Smooth muscle cell (in vitro differentiated cells): ENCODE results near the gene RPUSD3. TPM values are rescaled to one million over a fixed set of nuclear protein-coding genes. Genes with fewer than 3 reads are reported as not detected.

Experiments used
- DNase-seq: peaks from one replicate; lab custom pipeline; 2025; ENCODE audit not compliant: unreplicated experiment; lab: John Stamatoyannopoulos, UW
- H2AFZ ChIP-seq: fragments of 200-600 bp; sonication (generic); 2 replicates; pipeline ENCODE4 v1.6.0; 2016; ENCODE audit warnings: antibody characterized with exemption, low read depth, mild to moderate bottlenecking
- H3F3A ChIP-seq: fragments of 200-600 bp; sonication (generic); 2 replicates; pipeline ENCODE4 v1.6.0; 2017; ENCODE audit warnings: antibody characterized with exemption, low read depth
- H3K27ac ChIP-seq: fragments of 200-600 bp; sonication (generic); 2 replicates; pipeline ENCODE4 v1.5.1; 2016; ENCODE audit warnings: low read depth, mild to moderate bottlenecking
- H3K27me3 ChIP-seq: fragments of 200-600 bp; sonication (generic); 2 replicates; pipeline ENCODE4 v1.6.1; 2016; ENCODE audit warnings: low read depth, mild to moderate bottlenecking
- H3K36me3 ChIP-seq: fragments of 200-600 bp; sonication (generic); 2 replicates; pipeline ENCODE4 v1.5.1; 2016; ENCODE audit warnings: low read depth
- H3K4me1 ChIP-seq: fragments of 200-600 bp; sonication (generic); 2 replicates; pipeline ENCODE4 v1.5.1; 2016; ENCODE audit warnings: low read depth
- H3K4me2 ChIP-seq: fragments of 200-600 bp; sonication (generic); 2 replicates; pipeline ENCODE4 v1.6.0; 2016; ENCODE audit warnings: mild to moderate bottlenecking
- H3K4me3 ChIP-seq: fragments of 200-600 bp; sonication (generic); 2 replicates; pipeline ENCODE4 v1.5.1; 2016; ENCODE audit warnings: mild to moderate bottlenecking
- H3K79me2 ChIP-seq: fragments of 200-600 bp; sonication (generic); 2 replicates; pipeline ENCODE4 v1.6.0; 2016; ENCODE audit warnings: low read depth, mild to moderate bottlenecking
- H3K9ac ChIP-seq: fragments of 200-600 bp; sonication (generic); 2 replicates; pipeline ENCODE4 v1.6.0; 2016; ENCODE audit warnings: low read depth
- H3K9me3 ChIP-seq: fragments of 200-600 bp; sonication (generic); replicated peaks from 2 replicates; pipeline ENCODE4 v1.5.1; 2016; ENCODE audit warnings: low read depth
- H4K20me1 ChIP-seq: fragments of 200-600 bp; sonication (generic); 2 replicates; pipeline ENCODE4 v1.6.0; 2016; ENCODE audit warnings: low read depth
- WGBS: methylation state at CpG from one replicate; pipeline ENCODE4 v1.1.7; 2016; ENCODE audit warnings: low lambda C conversion rate; 5-methylcytosine and 5-hydroxymethylcytosine counted together
- polyA plus RNA-seq: library from polyadenylated mRNA; unstranded; fragments of >200 nt; fragmentation: Nextera tagmentation; extraction: Ambion mirVana; gene quantifications from 2 replicates; pipeline ENCODE4 v1.2.1, GENCODE V29; 2016
- total RNA-seq: library from RNA; depleted of rRNA; stranded (reverse); fragments of >200 nt; gene quantifications from 2 replicates; pipeline ENCODE4 v1.2.3, GENCODE V29; 2014
- TF ChIP-seq, protein P1 (sequence below): fragments of 200-600 bp; sonication (generic); IDR thresholded peaks from 2 replicates; pipeline ENCODE4 v1.5.1; 2017; ENCODE audit warnings: borderline replicate concordance, mild to moderate bottlenecking, antibody characterized with exemption; ENCODE audit not compliant: insufficient read depth, poor library complexity, severe bottlenecking

RPUSD3 gene
- total and polyA plus RNA-seq, 2 experiments from 2014 or later: 62.8 to 84.6 TPM

DNA sequence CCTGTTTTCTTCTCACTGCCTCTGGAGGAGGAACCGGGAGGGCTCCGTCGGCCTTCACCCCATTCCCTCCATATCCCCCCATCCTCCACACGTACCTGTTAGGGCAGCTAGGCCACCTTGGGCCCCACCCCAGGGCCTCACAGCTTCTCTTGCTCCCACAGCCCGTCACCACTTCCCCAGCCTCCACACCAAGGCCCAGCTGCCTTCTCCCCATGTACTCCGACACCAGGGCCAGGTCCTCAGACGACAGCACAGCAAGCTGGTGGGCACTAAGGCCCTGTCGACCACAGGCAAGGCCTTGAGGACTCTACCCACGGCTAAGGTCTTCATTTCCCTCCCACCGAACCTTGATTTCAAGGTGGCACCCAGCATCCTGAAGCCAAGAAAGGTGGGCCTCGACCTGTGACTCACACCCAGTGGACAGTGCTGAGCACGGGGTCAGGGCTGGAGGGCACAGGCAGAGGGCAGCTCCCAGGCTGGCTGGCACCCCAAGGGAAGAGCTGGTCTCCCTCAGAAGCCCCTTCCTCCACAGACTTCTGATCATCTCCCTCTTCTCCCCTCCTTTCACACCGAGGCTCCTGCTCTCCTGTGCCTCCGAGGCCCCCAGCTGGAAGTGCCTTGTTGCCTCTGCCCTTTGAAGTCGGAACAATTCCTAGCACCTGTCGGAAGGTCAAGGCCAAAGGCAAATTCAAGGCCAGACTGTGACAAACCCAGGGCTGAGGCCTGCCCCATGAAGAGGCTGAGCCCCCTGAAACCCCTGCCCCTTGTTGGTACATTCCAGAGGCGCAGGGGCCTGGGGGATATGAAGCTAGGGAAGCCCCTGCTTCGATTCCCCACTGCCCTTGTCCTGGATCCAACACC, 9.1 kb downstream of the RPUSD3 start:
- H3K4me3 ChIP-seq: no peak overlapping the region
- H3K4me2 ChIP-seq: no peak overlapping the region
- TF ChIP-seq, protein P1, sequence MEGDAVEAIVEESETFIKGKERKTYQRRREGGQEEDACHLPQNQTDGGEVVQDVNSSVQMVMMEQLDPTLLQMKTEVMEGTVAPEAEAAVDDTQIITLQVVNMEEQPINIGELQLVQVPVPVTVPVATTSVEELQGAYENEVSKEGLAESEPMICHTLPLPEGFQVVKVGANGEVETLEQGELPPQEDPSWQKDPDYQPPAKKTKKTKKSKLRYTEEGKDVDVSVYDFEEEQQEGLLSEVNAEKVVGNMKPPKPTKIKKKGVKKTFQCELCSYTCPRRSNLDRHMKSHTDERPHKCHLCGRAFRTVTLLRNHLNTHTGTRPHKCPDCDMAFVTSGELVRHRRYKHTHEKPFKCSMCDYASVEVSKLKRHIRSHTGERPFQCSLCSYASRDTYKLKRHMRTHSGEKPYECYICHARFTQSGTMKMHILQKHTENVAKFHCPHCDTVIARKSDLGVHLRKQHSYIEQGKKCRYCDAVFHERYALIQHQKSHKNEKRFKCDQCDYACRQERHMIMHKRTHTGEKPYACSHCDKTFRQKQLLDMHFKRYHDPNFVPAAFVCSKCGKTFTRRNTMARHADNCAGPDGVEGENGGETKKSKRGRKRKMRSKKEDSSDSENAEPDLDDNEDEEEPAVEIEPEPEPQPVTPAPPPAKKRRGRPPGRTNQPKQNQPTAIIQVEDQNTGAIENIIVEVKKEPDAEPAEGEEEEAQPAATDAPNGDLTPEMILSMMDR: no peak
- DNase-seq: no peak
- 90% methylated on average over 18 of the region's 18 CpGs for WGBS
- no peaks in the 10 kb centered on the region for H3K4me1 ChIP-seq
- no peaks in the 10 kb centered on the region for H4K20me1 ChIP-seq
- H3K79me2 ChIP-seq: no peaks in the 10 kb centered on the region
- H3K9me3 ChIP-seq: no peaks in the 10 kb centered on the region
- H3K27me3 ChIP-seq: no peaks in the 10 kb centered on the region
- no peaks in the 10 kb centered on the region for H3F3A ChIP-seq
- H2AFZ ChIP-seq: no peak overlapping the region
- no peak overlapping the region for H3K27ac ChIP-seq
- H3K36me3 ChIP-seq: no peaks in the 10 kb centered on the region
- H3K9ac ChIP-seq: no peak overlapping the region

DNA sequence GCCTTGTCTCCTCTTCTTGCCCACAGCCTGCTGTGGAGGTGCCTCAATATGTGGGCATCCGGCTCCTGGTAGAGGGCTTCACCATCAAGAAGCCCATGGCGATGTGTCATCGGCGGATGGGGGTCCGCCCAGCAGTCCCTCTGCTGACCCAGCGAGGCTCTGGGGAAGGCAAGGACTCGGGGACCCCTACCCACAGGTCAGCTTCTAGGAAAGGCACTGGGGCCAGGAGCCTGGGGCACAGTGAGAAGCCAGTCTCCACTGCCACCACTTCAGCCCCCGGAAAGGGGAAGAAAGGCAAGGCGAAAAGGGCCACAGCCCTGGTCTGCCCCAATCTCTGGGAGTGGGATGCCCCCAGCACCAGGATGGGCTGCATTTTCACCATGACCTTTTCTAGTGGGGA, 10.7 kb downstream of the RPUSD3 start:
- Histone ChIP-seq H3K9ac (no peak overlapping the region), H3K27ac (no peak overlapping the region), H3K9me3 (no peaks in the 10 kb centered on the region), H3F3A (no peaks in the 10 kb centered on the region), H3K4me2 (no peak overlapping the region), H3K36me3 (no peaks in the 10 kb centered on the region), H4K20me1 (no peaks in the 10 kb centered on the region), H3K4me3 (no peak overlapping the region), H3K4me1 (no peaks in the 10 kb centered on the region), H2AFZ (no peak overlapping the region), H3K27me3 (no peaks in the 10 kb centered on the region), H3K79me2 (no peaks in the 10 kb centered on the region)
- TF ChIP-seq, protein P1: no peak
- DNase-seq: no peak
- WGBS: 98% methylated on average over 9 of the region's 9 CpGs

- H3K4me2 ChIP-seq: no peak overlapping the region
- H4K20me1 ChIP-seq: no peaks in the 10 kb centered on the region
- no peaks in the 10 kb centered on the region for H3K4me1 ChIP-seq
- no peaks in the 10 kb centered on the region for H3K27me3 ChIP-seq
- no peak overlapping the region for H3K9ac ChIP-seq
- no peak overlapping the region for H3K27ac ChIP-seq
- H3K4me3 ChIP-seq: no peak overlapping the region
- WGBS: 98% methylated on average over 3 of the region's 3 CpGs
- H3F3A ChIP-seq: no peaks in the 10 kb centered on the region
- H2AFZ ChIP-seq: no peak overlapping the region
- H3K79me2 ChIP-seq: no peaks in the 10 kb centered on the region
- H3K9me3 ChIP-seq: no peaks in the 10 kb centered on the region
- H3K36me3 ChIP-seq: no peaks in the 10 kb centered on the region
- DNase-seq: no peak
- TF ChIP-seq, protein P1: no peak
Measured at GRCh38 chr3:9831253-9831652, 12.6 kb downstream of the RPUSD3 start.
